RWPE1 (cell line): Measurements from ENCODE around the gene HAL.

Experiments used
- CTCF ChIA-PET: fragments of 350-600 bp; sonication (Branson Sonifier 250); formaldehyde crosslinking; extraction: SDS; loops from one replicate; lab custom pipeline; 2021; lab: Yijun Ruan, JAX
- POLR2A ChIA-PET: fragments of 400-600 bp; formaldehyde crosslinking; extraction: SDS; loops from one replicate; lab custom pipeline; 2020; ENCODE audit warnings: antibody characterized with exemption; ENCODE audit not compliant: low non-redundant PET; lab: Yijun Ruan, JAX
- DNase-seq: peaks from one replicate; pipeline ENCODE4 v3.0.0; 2012; ENCODE audit warnings: low spot score
- H3K27ac ChIP-seq: fragments of 450-650 bp; 2 replicates; pipeline ENCODE4 v1.5.1; 2017
- TF ChIP-seq, protein P1 (sequence below): fragments of 450-650 bp; conservative IDR thresholded peaks from 2 replicates; pipeline ENCODE4 v1.5.1; 2017; ENCODE audit warnings: low read depth, mild to moderate bottlenecking

HAL gene

DNA sequence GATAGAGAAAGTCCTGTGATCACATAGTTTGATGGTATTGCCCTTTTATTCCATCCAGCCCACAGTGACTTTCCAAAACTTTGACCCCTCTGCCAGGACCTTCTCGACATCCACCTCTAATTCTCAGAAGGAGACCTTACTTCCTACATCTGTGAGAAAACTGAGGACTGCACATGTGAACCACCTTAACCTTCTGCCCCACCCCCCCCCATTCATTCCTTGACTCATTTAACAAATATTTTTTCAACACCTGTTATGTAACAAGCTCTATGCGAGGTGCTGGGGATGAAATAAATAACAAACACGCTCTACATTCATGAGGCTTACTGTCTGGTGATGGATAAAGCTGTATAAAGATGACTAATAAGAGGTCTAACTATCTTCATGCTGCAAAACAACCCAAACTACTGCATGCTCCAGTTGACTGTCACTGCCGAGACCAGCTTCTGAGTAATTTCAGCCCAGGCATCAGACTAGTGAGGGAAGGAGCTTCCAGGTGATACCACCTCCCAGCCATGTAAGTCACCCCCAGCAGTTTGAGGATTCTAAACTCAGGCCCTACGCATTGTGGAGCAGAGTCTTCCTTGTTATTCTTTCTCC is 1.9 kb upstream of the HAL start:
- CTCF ChIA-PET: interaction anchor here (0.6 to 1.7 kb wide), 4 partner anchors 45 to 149 kb away, joined by 3 to 12 read pairs (median 4); no protein-coding TSS in a partner anchor
- TF ChIP-seq, protein P1, sequence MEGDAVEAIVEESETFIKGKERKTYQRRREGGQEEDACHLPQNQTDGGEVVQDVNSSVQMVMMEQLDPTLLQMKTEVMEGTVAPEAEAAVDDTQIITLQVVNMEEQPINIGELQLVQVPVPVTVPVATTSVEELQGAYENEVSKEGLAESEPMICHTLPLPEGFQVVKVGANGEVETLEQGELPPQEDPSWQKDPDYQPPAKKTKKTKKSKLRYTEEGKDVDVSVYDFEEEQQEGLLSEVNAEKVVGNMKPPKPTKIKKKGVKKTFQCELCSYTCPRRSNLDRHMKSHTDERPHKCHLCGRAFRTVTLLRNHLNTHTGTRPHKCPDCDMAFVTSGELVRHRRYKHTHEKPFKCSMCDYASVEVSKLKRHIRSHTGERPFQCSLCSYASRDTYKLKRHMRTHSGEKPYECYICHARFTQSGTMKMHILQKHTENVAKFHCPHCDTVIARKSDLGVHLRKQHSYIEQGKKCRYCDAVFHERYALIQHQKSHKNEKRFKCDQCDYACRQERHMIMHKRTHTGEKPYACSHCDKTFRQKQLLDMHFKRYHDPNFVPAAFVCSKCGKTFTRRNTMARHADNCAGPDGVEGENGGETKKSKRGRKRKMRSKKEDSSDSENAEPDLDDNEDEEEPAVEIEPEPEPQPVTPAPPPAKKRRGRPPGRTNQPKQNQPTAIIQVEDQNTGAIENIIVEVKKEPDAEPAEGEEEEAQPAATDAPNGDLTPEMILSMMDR: no peak
- no peak overlapping the region for H3K27ac ChIP-seq
- POLR2A ChIA-PET: no interaction called here
- DNase-seq: peak; percentile 5

DNA sequence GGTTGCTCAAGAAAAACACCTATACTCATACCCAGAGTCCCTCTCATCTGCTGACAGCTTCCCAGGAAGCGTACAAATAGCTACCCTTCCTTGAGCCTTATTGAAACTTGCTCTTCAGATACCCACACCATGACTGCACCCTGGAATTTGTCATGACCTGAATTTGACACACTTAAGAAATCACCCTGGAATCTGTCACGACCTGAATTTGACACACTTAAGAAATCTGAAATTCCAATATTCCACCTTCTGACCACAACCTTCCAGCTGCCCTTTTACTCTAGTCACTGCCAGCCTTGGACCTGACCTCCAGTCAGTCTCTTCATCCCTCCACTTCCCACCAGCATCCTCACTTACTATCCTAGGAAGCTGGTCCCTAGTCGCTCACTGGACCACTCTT is 1.1 kb upstream of the HAL start:
- POLR2A ChIA-PET: no interaction called here
- TF ChIP-seq, protein P1: no peak
- CTCF ChIA-PET: interaction anchor here (0.6 kb wide), 1 partner anchor 58 kb away, joined by 3 read pairs; no protein-coding TSS in a partner anchor
- DNase-seq: no peak
- no peak overlapping the region for H3K27ac ChIP-seq

DNA sequence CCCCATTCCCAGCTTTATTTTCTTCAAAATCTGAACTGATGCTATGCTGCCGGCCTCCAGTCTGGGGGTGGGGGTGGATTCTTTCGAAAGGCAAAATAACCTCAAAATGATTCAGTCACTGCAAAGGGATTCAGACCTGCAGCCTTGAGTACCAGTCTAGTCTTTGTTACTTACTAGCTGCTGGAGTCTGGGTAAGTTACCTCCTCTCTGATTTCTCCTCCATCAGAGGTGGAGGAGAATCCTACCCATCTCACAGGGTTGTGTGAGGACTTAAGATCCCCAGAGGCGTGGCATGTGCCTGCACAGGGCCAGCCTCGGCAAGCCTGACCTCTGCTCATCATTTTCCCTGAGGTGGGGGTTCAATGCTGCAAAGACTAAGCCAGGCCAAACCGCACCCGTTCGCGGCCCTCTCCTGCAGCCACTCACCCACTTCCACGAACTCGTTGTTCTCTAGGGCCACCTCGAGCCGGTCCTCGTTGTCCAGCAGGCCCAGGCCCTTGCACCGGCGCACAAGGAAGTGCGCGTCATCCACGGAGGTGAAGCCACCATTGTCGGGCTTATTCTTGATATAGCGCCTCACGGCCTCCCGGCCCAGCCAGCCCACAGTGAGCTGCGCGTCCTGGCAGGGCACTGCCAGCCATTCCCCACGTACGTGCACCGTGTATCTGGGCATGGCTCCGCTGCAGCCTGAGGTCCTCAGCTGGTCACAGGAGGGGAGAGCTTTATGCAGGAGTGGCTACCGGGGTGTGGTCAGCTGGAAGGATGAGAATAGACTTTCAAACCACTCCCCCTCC is 709 bp downstream of the HAL start:
- H3K27ac ChIP-seq: no peak overlapping the region
- ChIA-PET CTCF (interaction anchor here (0.7 kb wide), 1 partner anchor 51 kb away, joined by 3 read pairs; no protein-coding TSS in a partner anchor), POLR2A (no interaction called here)
- TF ChIP-seq, protein P1: no peak
- DNase-seq: no peak

GRCh38 chr12:95994476-95994875 is 1.7 kb downstream of the HAL start:
- POLR2A ChIA-PET: no interaction called here
- CTCF ChIA-PET: interaction anchor here (0.7 kb wide), 1 partner anchor 50 kb away, joined by 3 read pairs; no protein-coding TSS in a partner anchor
- TF ChIP-seq, protein P1: no peak
- DNase-seq: no peak
- no peak overlapping the region for H3K27ac ChIP-seq

- H3K27ac ChIP-seq: no peak overlapping the region
- no peak for DNase-seq
- CTCF ChIA-PET: no interaction called here
- TF ChIP-seq, protein P1: no peak
- POLR2A ChIA-PET: no interaction called here
Measured at GRCh38 chr12:95993907-95994306, 2.2 kb downstream of the HAL start.

- ChIA-PET POLR2A (no interaction called here), CTCF (interaction anchor here (0.7 to 1.4 kb wide), 2 partner anchors 31 to 47 kb away, joined by 3 read pairs; partner anchors contain the start of gene CCDC38)
- no peak overlapping the region for H3K27ac ChIP-seq
- no peak for DNase-seq
- TF ChIP-seq, protein P1: no peak
Measured at GRCh38 chr12:95990136-95990535, 6.0 kb downstream of the HAL start.
